Fibroblast of skin of scalp (primary cell): ENCODE measurements around the gene CACNG4.
"Not testable (repeated sequence)": the region's sequence is repeated elsewhere in the genome, so short reads cannot be mapped to it uniquely, and the experiment has no call there.

Experiments used
- DNase-seq: peaks from one replicate; pipeline ENCODE4 v3.0.0-alpha.2; 2013

Gene CACNG4

DNA sequence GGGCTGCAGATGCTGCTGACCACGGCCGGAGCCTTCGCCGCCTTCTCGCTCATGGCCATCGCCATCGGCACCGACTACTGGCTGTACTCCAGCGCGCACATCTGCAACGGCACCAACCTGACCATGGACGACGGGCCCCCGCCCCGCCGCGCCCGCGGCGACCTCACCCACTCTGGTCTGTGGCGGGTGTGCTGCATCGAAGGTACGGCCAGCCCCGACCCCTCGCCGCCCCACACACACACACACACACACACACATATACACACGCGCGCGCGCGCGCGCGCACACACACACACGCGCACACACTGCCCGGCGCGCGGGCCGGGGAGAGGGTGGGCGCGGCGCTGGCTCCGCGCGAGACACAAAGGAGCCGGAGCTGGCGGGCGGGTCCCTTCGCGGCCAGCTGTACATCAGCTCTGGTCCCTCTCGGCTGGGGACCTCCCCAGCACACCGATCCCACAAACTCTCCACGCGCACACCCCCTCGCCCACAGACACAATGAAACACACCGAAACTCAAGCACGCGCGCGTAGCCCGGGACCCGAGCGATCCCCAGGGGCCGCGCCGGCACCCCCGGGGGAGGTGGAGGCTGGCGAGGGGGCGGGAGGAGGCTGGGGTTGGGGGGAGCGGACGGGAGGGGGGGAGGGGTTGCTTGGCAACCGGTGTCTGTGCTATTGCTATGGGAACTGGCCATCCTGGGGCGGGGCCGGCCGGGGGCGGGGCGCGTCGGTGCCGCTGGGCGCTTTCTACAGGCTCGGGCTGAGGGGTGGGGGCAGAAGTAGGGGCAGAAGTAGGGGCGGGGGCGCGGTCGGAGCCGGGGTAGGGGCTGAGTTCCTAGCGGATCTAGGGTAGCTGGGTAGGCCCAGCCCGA, 658 bp downstream of the CACNG4 start:
- no peak for DNase-seq

DNA sequence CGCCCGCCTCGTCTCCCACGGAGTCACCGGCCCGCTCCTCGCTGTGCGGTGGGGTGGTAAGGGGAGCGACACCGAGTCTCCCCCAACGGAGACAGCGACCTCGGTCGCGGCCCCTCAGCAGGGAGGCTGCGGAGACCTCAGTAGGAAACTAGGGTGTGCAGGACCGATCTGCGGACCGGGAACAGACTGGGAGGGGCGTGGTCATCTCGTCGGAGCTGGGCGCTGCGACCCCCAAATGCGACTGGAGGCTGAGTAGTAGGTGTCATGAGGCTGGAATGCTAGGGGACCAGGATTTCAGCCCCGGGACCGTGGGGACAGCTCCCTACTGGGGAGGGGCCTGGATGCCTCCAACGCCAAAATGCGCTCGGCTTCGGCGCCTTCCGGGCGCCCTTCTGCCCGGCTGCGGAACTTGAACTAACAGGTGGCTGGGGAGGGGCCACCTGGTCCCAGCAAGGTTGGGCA, 1.3 kb downstream of the CACNG4 start:
- DNase-seq: no peak

DNA sequence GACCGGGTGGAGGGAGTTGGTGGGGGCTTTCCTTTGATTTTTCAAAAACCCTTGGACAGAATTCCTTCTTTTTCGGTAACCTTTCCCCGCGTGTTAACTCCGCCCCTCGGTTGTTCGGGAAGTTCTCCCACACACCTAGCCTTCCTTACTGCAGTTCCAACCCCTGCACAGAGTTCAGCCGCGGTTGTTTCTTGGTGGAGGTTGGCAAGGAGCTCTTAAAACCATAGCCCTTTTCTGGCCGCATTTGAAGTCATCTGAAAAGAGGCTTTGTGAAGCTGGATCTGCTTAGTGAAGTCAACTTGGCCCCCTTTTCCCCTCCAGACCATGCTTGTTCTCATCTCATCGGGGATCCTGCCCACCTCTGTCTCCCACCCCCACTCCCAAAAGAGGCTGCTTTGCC, 1.8 kb downstream of the CACNG4 start:
- no peak for DNase-seq

- no peak for DNase-seq
Measured at GRCh38 chr17:66966704-66967418, 2.4 kb downstream of the CACNG4 start.

DNA sequence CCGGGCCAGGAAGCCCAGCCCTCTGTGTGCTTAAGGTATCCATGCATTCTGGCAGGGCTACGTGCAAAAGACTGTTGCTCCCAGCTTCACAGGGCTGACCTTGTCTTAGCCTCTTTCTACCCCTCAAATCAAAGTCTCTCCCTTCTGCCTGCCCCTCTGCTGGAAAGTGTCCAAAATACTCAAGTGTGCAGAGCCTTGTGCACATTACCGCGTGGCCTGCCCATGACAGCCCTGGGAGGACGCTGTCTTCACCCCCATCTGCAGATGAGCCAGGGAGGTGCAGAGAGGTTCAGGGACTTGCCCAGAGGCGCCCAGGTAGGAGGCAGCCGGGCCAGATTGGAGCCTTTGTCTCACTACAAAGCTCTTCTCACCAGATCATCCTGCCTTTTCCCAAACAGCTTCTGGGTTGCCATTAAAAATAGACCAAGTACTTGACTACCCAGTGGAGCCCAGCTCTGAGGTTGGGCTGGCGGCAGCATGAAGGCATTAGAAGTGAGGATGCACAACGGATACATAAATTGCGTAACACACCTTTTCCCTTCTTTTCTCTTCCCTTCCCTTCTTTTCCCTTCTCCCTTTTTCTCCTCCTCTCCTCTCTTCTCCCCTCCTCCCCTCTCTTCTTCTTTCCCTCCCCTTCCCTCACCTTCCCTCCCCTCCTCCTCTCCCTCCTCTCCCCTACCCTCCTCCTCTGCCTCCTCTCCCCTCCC, 3.5 kb downstream of the CACNG4 start:
- DNase-seq: no peak

GRCh38 chr17:66968916-66969315, 4.4 kb downstream of the CACNG4 start:
- no peak for DNase-seq

- no peak for DNase-seq
Measured at GRCh38 chr17:66970140-66970539, 5.6 kb downstream of the CACNG4 start.

DNA sequence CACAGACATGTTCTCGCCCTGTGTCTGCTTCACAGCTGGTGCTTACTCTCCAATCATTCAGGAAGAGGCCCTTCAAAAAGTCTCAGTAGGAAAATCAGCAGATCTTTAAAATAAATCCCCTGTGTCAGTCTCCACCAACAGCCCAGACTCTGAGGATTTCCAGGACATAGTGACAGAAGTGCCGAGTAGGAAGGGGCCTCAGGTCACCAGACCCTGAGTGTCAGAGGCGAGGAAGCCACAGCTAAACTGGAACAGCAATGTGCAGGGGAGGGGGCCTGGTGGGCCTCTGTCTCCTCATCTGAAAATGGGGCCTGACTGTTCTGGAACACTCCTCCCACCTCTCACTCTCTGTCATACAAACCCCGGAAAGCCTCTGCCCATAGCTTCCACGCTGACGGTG, 6.3 kb downstream of the CACNG4 start:
- DNase-seq: no peak

GRCh38 chr17:66971264-66971663, 6.8 kb downstream of the CACNG4 start:
- no peak for DNase-seq

DNA sequence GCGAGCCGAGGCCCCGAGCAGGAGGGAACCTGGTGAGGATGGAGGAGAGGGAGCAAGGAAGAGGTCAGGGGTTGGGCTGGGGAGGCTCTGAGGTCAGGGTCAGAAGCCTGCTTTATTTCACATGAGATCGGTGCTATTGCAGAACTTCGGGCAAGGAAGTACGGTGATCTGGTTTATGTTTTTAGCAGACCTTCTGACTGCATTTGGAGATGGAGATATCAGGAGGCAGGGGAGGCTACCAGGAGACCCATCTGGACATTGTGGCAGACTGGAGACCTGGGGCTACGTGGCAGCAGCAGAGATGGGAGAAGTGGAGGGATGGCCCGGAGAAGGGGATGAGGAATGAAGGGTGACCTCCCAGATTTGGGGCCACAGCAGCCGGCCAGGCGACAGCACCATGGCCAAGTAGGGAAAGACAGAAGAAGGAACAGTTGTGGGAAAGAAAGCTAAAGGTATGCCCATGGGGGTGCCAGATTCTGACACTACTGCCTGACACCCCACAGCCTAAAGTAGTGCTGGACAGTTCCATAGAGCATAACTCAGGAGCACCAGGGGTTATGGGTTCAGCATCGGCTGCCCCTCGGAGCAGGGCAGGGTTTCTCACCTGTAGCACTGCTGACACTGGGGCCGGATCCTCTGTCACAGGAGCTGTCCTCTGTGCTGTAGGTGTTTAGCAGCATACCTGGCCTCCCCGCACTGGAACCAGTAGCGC, 7.4 kb downstream of the CACNG4 start:
- DNase-seq: no peak

- not testable (repeated sequence) for DNase-seq
Measured at GRCh38 chr17:66972442-66972830, 7.9 kb downstream of the CACNG4 start.

DNA sequence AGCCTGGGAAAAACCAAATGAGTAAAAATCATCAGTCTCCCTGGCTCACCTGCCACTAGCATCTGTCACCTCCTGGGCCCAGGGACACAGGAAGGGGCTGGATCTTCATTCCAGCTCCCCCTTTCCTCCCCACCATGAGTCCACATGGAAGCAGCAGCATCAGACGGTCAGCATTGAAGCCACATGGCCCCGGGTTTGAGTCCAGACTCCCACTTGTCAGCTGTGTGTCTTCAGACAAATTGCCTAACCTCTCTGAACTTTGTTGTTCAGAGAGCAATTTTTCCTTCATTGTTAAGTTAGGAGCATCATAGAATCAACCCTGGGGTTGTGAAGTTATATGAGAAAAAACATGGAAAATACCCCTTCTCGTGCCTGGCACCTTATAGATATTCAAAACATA, 10.7 kb downstream of the CACNG4 start:
- no peak for DNase-seq

DNA sequence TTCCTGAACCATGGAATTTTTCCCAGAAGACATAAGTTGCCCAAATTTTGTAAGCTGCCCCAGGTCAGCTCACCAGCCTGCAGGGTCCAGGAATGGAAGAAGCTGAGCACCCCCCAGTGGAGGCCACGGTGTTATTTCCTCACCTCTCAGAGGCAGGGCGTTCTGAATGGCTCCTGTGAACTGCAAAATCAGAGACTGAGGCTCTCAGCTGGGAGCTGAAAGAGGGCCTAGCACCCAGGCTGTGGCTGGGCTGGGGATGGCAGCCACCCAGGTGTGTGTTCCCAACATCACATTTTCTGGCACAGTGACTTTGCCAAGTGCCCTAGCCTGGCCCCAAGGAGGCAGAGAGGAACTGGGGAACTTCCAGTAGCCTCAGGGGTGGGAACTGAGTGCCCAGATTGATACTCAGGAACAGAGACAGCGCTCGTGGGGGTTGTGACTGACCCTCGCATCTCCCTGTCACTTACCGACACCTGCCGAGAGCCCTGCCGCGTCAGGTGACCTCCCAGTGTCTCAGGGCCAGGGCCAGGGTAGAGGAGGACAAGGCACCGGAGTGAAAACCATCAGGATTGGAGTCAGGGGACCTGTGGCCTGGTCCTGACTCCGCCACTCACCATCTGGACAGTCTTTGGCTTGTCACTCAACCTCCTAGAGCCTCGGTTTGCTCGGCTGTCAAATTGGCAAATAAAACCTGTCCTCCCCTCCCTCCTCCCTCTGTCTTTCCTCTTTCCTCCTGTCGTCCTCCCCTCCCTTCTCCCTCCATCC, 11.3 kb downstream of the CACNG4 start:
- DNase-seq: no peak

- DNase-seq: no peak
Measured at GRCh38 chr17:66976379-66976663, 11.8 kb downstream of the CACNG4 start.

DNA sequence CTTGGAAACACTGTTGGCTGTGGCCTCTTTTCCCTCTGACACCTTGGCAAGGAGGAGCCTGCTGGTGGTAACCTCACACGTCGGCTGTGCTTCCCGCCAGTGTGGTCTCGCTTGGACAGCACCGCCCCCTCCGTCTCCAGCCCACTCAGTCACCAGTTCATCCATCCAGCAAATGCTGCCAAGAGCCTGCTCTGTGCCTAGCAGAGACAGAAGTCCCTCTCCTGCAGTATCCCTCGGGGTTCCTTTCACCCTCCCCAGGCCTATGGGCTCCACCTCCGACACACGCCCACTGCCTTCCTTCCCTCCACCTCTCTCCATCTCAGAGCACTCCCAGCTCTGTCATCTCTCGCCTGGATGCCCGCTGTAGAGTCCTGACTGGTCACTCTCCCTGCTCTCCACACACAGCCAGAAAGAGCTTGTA, 12.3 kb downstream of the CACNG4 start:
- DNase-seq: no peak

DNA sequence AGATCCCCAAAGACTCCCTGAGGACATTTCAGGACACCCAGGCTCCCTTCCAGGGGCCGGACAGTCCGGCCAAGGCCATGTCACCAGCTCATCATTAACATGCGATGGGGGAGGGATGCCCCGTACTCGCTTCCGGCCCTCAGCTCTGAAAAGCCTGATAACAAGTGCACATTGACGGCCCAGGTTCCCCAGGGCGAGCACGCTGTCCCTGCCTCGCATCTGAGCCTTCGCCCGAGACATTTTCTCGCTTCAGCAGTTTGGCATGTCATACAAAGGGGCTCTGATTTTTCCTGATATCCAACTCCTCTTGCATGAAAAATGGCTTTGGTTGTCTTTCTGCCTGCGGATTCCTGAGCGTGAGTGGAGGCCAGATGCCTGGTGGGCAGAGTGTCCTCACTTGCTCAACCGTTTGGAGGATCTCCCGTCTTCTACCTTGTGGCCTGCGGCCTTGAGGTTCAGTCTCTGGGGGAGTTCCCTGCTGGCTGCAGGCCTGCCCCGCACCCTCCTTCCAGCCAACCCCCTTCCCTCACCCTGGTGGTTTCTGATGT, 14.1 kb downstream of the CACNG4 start:
- no peak for DNase-seq

DNA sequence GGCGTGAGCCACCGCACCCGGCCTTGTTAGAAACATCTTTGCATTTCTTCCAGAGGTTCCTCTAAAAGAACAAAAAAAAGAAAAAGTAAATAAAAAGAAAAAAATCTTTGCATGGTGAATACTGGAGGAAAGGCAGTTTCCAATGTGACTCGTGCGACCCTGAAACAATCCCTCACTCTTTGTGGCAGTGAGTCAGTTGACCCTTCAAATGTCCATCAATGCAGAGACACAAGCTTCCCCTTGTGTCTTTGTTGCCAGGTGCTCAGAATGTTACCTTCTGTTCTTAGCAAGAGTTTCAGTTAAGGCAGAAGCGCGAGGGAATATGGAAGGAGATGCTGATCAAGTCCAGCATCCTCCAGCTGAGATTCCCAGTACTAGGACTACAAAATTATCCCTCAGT, 16.4 kb downstream of the CACNG4 start:
- no peak for DNase-seq

- DNase-seq: no peak
Measured at GRCh38 chr17:66981983-66982508, 17.5 kb downstream of the CACNG4 start.

DNA sequence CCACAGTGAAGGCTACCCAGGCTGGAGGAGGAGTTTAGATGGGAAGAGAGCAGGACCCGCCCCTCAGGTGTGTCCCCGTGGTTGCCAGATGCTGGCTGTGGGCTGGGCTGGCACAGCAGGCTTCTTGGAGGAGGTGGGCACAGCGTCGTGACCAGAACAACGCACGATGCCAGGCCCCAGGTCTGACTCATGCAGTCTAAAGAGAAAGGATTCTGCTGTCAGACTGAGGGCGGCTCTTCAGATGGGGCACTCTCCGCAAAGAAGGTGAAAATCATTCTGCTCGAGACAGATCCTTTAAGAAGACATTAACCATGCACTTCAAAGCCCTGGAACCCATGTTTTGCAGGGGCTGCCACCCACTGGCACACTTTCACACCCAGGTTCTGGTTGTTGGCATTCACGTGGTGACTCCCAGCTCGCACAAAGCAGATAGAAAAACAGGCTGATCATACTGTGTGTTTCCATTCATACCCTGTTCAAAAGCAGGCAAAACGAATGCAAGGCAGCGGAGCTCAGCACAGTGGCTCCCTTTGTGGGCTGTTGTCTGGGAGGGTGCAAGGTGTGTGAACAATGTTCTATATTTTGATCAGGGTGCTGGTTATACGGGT, 19.0 kb downstream of the CACNG4 start:
- DNase-seq: no peak

GRCh38 chr17:66984730-66985129, 20.2 kb downstream of the CACNG4 start:
- no peak for DNase-seq
